DMS153 (cell line): Measurements from ENCODE around the gene LRRC75B.
A peak's percentile ranks its signal among the peaks of the same experiment; 100 is the strongest.
"Not testable (repeated sequence)": the region's sequence is repeated elsewhere in the genome, so short reads cannot be mapped to it uniquely, and the experiment has no call there.

Source experiments
- DNase-seq: peaks from one replicate; lab custom pipeline; 2025; lab: John Stamatoyannopoulos, UW

LRRC75B gene

GRCh38 chr22:24592851-24593558 lies at the start of gene LRRC75B:
Gene LRRC75B, minus strand, starts transcription at chr22:24593073. Its CDS starts 34 bp downstream, at chr22:24593039.
- peak; percentile 22 for DNase-seq

- DNase-seq = not testable (repeated sequence)
Measured at GRCh38 chr22:24642307-24642706, 49.4 kb upstream of the LRRC75B start.

GRCh38 chr22:24636513-24636912 lies 43.6 kb upstream of the LRRC75B start:
- not testable (repeated sequence) for DNase-seq

GRCh38 chr22:24634776-24635389 lies 42.0 kb upstream of the LRRC75B start:
- not testable (repeated sequence) for DNase-seq

GRCh38 chr22:24633231-24634023 lies 40.6 kb upstream of the LRRC75B start:
- not testable (repeated sequence) for DNase-seq

GRCh38 chr22:24632642-24633041 lies 39.8 kb upstream of the LRRC75B start:
- not testable (repeated sequence) for DNase-seq

GRCh38 chr22:24631430-24632122 lies 38.7 kb upstream of the LRRC75B start:
- not testable (repeated sequence) for DNase-seq

- DNase-seq = not testable (repeated sequence)
Measured at GRCh38 chr22:24630812-24631427, 38.0 kb upstream of the LRRC75B start.

GRCh38 chr22:24629069-24629468 lies 36.2 kb upstream of the LRRC75B start:
- not testable (repeated sequence) for DNase-seq

- not testable (repeated sequence) for DNase-seq
Measured at GRCh38 chr22:24627911-24628310, 35.0 kb upstream of the LRRC75B start.

GRCh38 chr22:24622596-24622995 lies 29.7 kb upstream of the LRRC75B start:
- not testable (repeated sequence) for DNase-seq

GRCh38 chr22:24621244-24621643 lies 28.4 kb upstream of the LRRC75B start:
- not testable (repeated sequence) for DNase-seq

- DNase-seq = not testable (repeated sequence)
Measured at GRCh38 chr22:24614794-24615193, 21.9 kb upstream of the LRRC75B start.

- not testable (repeated sequence) for DNase-seq
Measured at GRCh38 chr22:24609888-24610287, 17.0 kb upstream of the LRRC75B start.

GRCh38 chr22:24608327-24608726 lies 15.5 kb upstream of the LRRC75B start:
- not testable (repeated sequence) for DNase-seq

- not testable (repeated sequence) for DNase-seq
Measured at GRCh38 chr22:24607429-24607983, 14.6 kb upstream of the LRRC75B start.

GRCh38 chr22:24606340-24606739 lies 13.5 kb upstream of the LRRC75B start:
- not testable (repeated sequence) for DNase-seq

GRCh38 chr22:24603770-24604629 lies 11.1 kb upstream of the LRRC75B start:
- DNase-seq = peak; percentile 34

- DNase-seq = not testable (repeated sequence)
Measured at GRCh38 chr22:24602847-24603769, 10.2 kb upstream of the LRRC75B start, which contains the start of gene GGT1. Gene GGT1, plus strand, starts transcription at chr22:24603193. Its CDS starts 7,889 bp downstream, at chr22:24611082.
